NCI-H1436 treated with DMSO at 0.1 percent for 48 hours (cell line): ENCODE results near the gene SLCO3A1.

Source experiments
- DNase-seq: peaks from one replicate; lab custom pipeline; 2025; lab: John Stamatoyannopoulos, UW

The SLCO3A1 gene

DNA sequence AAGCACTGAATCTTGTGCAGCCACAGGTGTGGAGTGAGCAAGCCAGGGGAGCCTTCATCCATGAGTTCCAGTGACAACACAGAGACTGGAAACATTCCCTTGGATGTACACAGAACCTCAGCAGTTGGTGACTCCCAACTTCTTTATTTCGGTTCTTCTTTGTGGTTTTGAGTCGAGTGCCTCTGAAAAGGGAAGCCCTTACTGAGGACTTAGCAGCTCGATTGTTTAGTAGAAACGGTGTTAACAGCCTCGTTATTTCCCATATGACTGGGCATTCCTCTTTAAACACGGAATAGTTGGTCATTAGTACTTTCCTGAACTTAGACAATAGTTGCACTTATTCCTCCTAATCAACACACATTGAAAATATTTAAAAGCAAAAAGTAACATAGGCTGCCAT, 7.7 kb downstream of the SLCO3A1 start:
- no peak for DNase-seq

DNA sequence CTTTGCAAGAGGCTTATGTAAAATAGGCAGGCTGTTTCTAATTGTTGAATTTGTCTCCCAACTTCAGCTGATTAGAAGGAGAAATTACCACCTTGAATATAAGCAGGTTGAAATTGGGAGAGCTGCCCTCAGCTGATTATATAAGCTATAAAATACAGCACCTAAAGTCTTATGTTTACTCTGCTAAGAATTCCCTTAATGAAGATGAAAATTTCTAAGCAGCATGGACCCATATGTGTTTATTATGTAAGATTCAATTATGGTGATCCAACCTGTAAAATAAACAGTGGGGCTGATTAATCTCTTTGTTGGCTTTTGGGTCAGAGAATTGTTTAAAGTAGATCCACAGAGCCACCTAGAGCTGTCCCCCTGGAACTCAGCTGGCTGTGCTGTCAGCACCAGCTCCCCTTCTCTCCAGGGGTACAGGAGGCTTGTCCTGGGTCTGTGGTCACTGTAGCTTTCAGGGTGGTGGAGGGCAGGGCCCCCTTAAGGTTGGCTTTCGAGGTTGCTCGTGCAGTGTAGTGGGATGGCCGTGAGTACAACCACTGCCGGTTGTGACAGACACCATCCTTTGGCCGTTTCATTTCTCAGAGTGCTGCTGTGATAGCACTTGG, 9.5 kb downstream of the SLCO3A1 start:
- no peak for DNase-seq

DNA sequence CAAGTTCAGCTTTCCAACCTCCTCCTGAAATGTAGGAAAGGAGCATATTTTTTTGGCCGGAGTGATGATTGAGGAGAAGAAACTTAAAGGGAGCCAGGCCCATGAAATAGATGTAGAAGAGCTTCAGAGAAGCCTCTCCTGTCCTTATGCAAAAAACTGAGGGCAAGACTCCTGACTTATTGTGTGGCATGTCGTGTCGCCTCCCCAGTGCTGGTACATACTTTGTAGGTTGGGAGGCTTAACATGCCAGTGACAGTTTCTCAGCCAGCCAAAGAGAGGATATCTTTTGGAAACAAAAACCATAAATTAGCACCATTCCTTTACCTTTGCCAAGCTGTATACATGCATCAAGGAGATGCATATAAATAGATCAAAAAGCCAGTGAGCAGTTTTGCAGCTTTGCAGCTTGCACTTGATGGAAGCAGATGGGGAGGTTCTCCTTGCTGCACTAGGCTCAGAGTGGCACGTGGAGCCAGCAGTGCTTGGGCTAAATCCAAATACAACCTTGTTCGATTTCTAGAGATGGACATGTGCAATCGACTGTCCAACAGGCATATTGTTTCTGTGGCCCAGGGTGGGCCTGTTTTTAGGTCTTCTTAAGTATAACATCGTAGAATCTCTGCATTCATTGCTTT, 10.2 kb downstream of the SLCO3A1 start:
- no peak for DNase-seq

DNA sequence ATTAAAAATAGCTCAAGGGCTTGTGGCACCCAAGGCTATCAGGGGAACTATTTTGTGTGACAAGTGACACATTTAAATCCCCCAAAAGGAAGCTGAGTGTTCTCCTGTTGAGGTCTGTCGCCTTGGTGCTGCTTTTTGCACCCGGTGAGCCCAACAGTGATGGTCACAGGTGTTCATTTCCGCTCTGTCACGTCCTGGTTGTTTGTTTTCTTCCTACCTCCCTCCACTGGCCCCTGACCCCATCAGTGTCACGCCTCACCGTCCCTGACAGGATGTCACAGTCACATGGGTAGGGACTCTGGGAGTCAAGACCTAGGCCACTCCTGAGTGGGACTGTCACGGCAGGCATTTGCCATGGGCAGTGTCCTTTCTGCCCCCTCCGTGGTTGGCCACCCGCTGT, 11.2 kb downstream of the SLCO3A1 start:
- DNase-seq = no peak

DNA sequence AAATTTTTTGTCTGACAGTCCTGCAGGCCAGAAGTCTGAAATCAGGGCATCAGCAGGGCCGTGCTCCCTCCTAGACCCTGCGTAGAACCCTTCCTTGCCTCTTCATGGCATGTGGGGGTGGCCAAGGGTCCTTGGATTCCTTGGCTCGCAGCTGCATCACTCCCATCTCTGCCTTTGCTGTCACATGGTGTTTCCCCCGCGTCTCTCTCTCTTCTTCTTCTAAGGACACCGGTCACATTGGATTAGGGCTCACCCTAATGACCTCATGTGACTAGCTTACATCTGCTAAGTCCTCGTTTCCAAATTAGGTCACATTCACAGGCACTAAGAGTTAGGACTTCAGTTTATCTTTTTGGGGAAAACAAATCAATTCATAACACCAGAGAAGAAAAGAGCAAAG, 12.0 kb downstream of the SLCO3A1 start:
- no peak for DNase-seq

DNA sequence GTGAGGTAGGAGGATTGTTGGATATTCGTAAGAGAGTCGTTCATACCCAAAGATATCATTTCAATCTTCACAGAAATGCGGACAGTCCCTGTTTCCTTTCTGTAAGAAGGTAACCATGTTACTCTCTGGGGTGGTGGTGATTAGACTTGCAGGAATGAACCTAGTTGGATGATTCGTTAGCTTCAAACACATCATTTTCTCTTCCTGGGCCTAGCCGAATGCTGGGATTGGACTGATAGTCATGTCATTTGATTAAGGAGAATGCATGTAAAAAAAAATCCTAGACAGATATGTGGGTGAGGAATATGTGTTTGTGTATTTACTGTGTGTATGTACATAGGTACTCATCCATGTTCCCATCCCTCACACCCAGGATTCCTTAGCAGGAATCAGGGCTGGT, 12.4 kb downstream of the SLCO3A1 start:
- DNase-seq = no peak

DNA sequence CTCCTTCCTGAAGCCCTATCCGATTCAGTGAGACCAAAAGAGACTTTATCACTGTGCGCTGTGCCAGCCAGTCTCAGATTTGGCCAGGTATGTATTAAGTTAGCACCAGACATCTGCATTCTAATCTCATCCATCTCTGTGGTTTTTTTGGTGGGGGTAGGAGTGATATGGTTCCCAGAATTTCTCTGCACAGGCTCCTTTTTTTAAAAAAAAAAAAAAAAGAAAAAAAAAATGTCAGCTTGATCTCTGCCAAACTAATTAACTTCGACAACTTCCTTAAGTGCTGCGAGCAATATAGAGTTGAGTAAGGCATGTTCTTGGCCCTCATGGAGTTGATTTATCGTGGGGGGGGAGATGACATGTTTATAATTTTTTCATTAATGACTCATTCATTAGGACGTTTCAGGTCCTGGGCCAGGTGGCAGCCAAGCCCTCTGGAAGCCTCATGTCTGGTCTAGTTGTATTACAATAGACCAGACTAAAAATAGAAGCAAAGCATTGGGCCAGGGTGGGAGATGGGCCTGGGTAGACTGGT, 12.9 kb downstream of the SLCO3A1 start:
- DNase-seq = no peak

DNA sequence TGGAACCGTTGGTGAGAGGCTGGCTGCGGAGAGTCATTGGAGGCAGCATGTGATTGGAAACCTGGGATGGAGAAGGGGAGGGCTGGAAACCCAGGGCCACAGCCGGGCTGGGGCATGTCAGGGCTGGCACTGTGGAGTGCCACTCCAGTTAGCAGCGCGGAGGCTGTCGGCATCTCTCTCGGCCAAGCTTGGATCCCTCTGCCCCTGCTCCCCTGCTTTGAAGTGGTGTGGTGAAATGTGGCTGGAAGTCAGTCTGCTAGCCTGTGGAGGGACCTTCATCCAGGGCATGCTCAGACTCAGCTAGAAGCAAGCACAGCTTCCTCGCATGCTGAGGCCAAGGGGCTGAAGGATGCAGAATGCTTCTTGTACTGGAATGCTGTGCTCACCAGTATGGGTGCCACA, 13.5 kb downstream of the SLCO3A1 start:
- no peak for DNase-seq

DNA sequence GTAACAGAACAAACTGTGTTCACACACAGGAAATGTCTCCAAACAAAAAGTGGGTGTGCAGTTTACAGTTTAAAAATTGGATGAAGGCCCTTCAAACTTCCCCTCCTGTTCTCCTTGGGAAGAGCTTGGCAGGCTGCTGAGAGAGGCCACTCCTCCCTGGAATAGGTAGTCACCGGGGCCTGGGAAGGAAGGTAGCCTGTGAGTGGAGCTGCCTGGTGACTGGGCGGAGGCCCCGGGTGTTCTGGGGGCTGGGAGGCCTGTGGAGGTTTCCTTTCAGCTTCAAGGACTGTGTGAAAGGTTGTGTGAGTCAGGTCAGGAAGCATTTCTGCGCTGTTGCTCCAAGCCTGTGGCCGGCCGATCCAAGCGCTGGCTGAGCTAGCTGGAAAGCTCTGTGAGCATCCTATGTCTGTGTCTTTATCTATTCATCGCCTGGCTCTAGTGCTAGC, 14.1 kb downstream of the SLCO3A1 start:
- DNase-seq = no peak

DNA sequence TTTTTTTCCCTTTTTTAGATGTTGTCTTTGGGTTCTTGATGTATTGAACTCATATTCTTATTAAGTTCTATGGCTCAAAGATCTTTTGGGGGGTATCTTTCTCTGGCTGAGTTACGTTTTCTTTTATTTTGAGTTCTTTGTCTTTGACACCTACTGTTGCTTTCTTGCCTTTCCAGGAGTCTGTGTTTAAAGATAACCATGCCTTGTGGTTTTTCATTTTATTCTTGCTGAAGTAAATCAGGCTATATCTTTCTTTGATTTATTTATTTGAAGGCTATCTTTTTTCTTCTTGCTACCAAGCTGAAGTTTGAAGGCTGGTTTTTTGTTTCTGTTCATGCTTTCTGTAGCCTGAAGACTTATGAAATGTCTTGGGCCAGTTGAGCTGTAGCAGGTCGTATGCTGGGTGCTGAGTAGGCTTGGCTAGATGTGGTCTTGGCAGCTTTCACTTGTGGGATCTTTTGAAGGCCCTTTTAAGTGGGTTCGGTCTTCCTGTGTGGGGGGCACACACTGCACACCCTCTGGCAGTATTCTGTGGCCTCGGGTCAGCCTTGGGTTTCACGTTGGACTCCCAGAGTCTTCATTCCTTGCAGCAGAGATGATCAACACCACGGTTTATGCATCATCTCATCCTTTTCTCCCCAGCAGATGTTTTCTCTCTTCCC, 17.5 kb downstream of the SLCO3A1 start:
- no peak for DNase-seq

DNA sequence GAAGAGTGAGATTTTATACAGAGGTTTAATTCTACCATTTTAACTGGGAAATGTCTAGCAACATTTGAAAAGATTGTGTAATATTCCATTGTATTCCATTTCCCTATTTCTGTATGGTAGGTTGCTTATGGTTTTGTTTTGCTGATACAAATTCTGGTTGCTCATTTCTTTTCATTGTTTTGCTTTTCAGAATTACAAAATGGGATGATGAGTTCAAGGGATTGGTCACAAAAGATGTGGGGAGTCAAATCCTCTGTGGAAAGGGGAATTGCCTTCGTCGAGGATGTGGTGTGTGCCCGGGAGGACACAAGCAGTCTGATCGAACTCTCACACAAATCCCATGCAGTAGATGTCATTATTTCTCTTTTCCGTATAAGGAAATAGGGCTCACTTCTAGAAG, 18.3 kb downstream of the SLCO3A1 start:
- no peak for DNase-seq

DNA sequence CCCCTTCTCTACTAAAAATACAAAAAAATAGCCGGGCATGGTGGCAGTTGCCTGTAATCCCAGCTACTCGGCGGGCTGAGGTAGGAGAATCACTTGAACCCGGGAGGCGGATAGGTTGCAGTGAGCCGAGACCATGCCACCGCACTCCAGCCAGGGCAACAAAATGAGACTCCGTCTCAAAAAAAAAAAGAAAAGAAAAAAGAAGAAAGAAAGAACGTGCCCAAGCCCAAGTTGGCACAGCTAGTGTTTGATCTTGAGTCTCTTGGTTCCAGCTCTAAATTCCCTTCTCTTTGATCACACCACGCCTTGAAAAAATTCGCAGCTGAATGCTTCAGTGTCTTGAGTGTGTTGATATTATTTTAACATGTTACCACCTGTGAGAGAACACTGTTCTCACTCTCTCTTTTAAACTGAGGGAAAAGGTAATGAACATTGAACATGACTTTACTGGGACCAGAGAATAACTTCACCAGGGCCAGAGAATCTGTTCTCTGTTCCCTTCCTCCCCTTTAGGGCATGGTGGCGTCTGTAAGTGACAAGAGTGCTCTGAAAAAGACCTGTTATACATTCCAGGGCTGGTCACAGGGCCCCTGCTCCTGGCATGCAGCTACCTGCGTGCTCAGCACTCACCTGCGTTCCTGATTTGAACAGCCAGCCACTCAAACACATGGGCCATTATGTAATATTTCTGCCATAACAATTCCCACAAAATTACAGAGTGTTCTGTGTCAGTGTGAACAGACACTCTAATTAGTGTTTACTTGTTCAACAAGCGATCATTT, 19.0 kb downstream of the SLCO3A1 start:
- DNase-seq = no peak

DNA sequence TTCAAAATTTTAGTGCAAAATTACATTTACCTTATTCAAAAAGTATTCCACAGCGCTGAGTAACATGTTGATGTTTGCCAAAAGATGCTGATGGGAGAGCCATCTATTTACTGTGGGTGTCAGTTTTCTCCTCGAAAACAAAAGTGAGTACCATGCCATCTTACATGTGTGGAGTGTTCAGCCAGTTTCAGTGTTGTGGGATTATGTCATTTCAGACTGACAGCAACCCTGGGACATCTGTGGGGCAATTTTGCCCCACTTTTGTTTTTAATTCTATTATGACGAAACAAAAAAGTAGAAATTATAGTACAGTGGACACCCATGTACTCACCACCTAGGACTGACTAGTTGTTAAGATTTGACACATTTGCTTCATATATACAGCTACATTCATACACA, 19.6 kb downstream of the SLCO3A1 start:
- no peak for DNase-seq

DNA sequence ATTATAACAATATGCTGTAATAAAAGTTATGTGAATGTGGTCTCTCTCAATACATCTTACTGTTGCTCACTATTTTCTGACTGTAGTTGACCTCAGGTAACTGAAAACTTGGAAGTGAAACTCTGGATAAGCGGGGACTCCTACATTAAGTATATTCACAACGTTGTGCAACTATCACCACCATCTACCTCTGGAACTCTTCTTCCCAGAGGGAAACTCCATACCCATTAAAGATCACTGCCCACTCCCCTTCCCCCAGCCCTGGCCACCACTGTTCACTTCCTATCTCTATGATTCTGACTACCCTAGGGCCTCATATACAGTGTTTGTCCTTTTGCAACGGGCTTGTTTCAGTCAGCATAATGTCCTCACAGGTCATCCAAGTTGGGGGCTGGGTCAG, 20.7 kb downstream of the SLCO3A1 start:
- DNase-seq = no peak

DNA sequence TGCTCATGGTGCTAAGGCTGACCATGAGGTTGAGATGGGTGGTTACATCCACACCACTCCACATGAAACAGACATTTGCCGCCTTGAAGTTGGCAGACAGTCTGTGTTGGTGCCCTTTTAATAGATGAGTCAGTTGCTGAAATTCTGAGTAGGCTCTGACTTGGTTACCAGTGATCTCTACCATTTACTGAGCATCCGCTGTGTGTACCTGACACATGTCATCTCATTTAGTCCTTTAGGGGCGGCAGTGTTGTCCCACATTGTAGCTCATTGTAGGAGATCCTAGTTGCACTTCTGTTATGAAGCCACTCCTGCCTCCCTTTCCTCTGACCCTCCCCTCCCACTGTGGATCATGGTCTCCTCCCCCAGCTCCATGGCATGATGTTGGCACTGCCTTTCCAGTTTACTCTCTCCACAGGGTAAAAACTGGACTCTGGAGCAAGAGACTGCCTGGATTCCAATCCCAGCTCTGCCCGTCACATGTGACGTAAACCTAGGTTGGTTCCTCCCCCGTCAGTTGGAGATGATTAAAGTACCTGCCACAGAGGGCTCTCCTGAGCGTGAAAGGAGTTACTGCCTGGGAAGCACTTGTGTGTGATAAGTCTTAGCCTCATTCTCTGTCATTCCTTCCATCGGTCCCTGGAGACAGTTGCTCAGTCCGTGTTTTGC, 21.6 kb downstream of the SLCO3A1 start:
- DNase-seq = no peak

DNA sequence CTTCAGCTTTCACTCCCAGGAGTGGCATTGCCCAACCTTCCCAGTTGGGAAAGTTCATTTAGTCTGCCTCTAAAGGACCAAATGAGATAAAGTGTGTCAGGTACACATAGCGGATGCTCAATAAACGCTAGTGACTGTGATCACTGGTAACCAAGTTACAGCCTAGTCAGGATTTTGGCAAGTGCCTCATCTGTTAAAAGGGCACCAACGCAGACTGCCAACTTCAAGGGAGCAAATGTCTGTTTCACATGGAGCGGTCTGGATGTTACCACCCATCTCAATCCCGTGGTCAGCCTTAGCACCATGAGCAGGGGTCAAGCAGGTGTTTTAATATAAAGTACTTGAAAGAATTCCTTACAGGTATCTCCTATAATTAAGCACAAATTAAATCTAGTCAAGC, 22.7 kb downstream of the SLCO3A1 start:
- no peak for DNase-seq

DNA sequence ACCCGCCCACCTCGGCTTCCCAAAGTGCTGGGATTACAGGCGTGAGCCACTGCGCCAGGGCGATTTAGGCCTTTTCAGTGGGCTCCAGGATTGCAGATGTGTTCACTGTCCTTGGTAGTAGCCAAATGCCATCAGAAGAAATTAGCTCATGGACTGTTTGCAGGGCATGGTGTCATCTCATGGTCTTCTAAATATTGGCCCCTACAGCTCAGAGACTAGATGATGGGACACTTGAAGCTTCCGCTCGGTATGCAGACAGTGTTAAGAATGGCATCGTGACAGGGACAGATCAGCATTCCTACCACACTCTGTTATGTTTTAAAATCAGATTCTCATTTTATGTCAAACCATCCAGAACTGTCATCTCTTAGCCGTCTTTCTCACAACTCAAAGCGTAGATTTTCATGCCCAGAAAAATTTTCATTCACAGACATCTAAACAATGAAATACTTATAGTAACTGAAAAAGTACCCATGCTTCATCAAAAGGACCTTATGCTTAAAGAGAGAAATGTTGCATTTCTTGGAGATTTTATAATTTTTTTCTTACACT, 24.9 kb downstream of the SLCO3A1 start:
- DNase-seq = no peak

DNA sequence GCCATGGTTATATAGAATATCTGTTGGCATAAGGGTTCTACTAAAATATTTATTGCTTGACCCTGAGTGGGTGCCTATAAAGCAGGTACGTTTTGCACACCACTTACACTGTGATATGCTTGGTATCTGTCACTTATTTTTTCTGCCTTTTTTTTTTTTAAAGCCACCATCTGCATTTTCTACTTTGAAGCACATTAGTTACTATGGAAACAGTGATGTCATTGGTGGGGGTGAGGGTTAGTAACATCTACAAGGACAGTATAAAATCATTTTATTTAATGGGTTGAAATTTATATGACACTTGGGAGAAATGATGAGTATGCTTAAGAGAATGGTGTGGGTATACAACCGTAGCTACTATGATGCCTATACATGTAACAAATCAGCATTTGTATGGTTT, 25.6 kb downstream of the SLCO3A1 start:
- no peak for DNase-seq

DNA sequence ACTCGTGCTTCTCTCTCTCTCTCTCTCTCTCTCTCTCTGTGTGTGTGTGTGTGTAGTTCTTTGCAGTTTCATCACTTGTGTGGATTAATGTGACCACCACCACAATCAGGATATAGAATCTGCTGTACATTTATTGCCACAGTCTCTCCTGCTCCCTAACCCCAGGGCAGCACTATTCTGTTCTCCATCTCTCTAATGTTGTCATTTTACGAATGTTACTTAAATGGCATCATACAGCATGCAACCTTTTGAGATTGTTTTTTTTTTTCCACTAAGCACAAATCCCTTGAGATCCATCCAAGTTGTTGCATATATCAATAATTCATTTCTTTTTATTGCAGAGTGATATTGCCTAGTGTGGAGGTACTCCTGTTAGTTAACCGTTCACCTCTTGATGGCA, 26.9 kb downstream of the SLCO3A1 start:
- no peak for DNase-seq

DNA sequence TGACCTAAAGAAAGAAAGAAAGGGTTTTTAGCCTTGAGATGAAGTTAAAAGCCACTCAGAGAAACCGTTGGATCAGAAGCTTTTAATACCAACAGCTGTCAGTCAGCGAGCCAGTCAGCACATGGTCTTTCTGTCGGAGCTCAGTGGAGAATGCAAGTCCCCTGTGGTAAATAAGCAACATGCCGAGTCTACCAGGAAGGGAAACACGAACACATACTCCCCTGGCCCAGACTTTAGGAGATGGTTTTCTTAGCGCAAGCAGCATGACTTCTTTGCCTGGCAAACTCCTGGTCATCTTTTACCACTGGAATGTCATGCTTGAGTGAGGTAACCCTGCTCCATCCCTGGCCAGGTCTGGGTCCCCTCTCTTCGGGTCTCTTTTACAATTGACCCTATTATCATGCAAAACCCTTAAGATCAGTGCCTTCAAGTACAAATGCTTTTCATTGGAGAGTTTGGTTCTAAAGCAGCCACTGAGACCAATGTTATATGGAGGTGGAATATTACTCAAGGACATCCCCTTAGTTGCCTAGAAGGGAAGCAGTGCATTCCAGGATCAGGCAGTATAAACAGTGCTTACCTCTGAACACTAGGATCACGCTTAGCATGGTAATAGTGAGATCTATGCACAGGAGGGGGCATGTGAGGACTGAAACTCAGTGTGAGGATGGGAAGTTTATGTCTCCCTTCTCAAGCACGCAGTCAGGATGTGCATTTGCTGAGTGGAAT, 28.2 kb downstream of the SLCO3A1 start:
- DNase-seq = no peak
